GM12878 (cell line): ENCODE data around the gene MPHOSPH6. TPM values are rescaled to one million over a fixed set of nuclear protein-coding genes. Genes with fewer than 3 reads are reported as not detected.

Experiments used
- ATAC-seq: fragments of 200-7000 bp; cut with Tn5 transposase; 3 replicates; pipeline ENCODE4 v1.9.1; 2020; ENCODE audit warnings: mild to moderate bottlenecking, moderate library complexity
- BruUV-seq: library from RNA; stranded (reverse); fragments of 400-500 nt; replicated peaks from 2 replicates; lab custom pipeline; 2021; lab: Mats Ljungman, UMichigan
- CTCF ChIA-PET: fragments of 300-600 bp; sonication (Branson Sonifier 250); formaldehyde crosslinking; extraction: SDS; loops from one replicate; lab custom pipeline; 2021; ENCODE audit warnings: inconsistent platforms; lab: Yijun Ruan, JAX
- POLR2A ChIA-PET: fragments of 350-600 bp; formaldehyde crosslinking; extraction: SDS; loops from one replicate; lab custom pipeline; 2021; ENCODE audit warnings: inconsistent platforms; lab: Charles Lee
- RAD21 ChIA-PET: fragments of 300-600 bp; sonication (Branson Sonifier 250); formaldehyde crosslinking; loops from one replicate; lab custom pipeline; 2023; ENCODE audit warnings: antibody characterized with exemption; ENCODE audit not compliant: unreplicated experiment; lab: Charles Lee
- SMC1A ChIA-PET: fragments of 300-600 bp; sonication (Branson Sonifier 250); formaldehyde crosslinking; loops from one replicate; lab custom pipeline; 2023; ENCODE audit not compliant: unreplicated experiment, uncharacterized antibody; lab: Charles Lee
- DNase-seq: peaks from one replicate; pipeline ENCODE4 v3.0.0-alpha.2; 2011; ENCODE audit warnings: low read depth, low spot score
- FAIRE-seq: peaks from 3 replicates; lab custom pipeline; 2011; peaks lifted over from hg19 to GRCh38; lab: Jason Lieb, UNC
- H2AFZ ChIP-seq: 2 replicates; pipeline ENCODE4 v1.6.0; 2011; ENCODE audit warnings: low read depth, low read length, control low read depth; ENCODE audit not compliant: control insufficient read depth
- H3K27ac ChIP-seq: 2 replicates; pipeline ENCODE4 v1.5.1; 2011; ENCODE audit warnings: control low read depth; ENCODE audit not compliant: control insufficient read depth, insufficient read depth
- H3K27me3 ChIP-seq, 2 experiments: replicated peaks in 1 of 2; 2 replicates each; pipeline versions ENCODE4 v1.6.0 to v1.6.1; 2011; ENCODE audit warnings: low read length in 1 of 2; ENCODE audit not compliant: control insufficient read depth in 2 of 2, insufficient read depth in 2 of 2
- H3K36me3 ChIP-seq, 2 experiments: 2 replicates each; pipeline ENCODE4 v1.5.1; 2011; ENCODE audit warnings: low read length in 1 of 2; ENCODE audit not compliant: control insufficient read depth in 2 of 2, insufficient read depth in 2 of 2
- H3K4me1 ChIP-seq: 2 replicates; pipeline ENCODE4 v1.6.1; 2011; ENCODE audit warnings: mild to moderate bottlenecking, low read length, moderate library complexity, mixed read lengths; ENCODE audit not compliant: control insufficient read depth, insufficient read depth
- H3K4me2 ChIP-seq: 2 replicates; pipeline ENCODE4 v1.6.0; 2011; ENCODE audit warnings: control low read depth; ENCODE audit not compliant: control insufficient read depth, insufficient read depth
- H3K4me3 ChIP-seq: fragments of 200-600 bp; sonication (generic); 2 replicates; pipeline ENCODE4 v1.5.1; 2016
- H3K79me2 ChIP-seq: 2 replicates; pipeline ENCODE4 v1.6.0; 2011; ENCODE audit warnings: low read length; ENCODE audit not compliant: control insufficient read depth, insufficient read depth
- H3K9ac ChIP-seq: 2 replicates; pipeline ENCODE4 v1.8.0; 2011; ENCODE audit warnings: low read length, control low read depth, mixed read lengths; ENCODE audit not compliant: control insufficient read depth, insufficient read depth
- H3K9me3 ChIP-seq: replicated peaks from 3 replicates; pipeline ENCODE4 v1.5.1; 2011; ENCODE audit warnings: mild to moderate bottlenecking, low read length; ENCODE audit not compliant: control insufficient read depth, insufficient read depth
- H4K20me1 ChIP-seq: 2 replicates; pipeline ENCODE4 v1.6.0; 2011; ENCODE audit not compliant: control insufficient read depth, insufficient read depth
- CBX5 ChIP-seq: sonication (generic); IDR thresholded peaks from 2 replicates; pipeline ENCODE4 v1.6.1; 2016; ENCODE audit warnings: low read depth, moderate library complexity, mild to moderate bottlenecking, inconsistent platforms
- EZH2 ChIP-seq: IDR thresholded peaks from 2 replicates; pipeline ENCODE4 v1.6.1; 2012; ENCODE audit warnings: low read depth, mild to moderate bottlenecking, control low read depth, inconsistent platforms, low read length, borderline replicate concordance; ENCODE audit not compliant: control insufficient read depth
- HDGF ChIP-seq: fragments of 450-650 bp; IDR thresholded peaks from 2 replicates; pipeline ENCODE4 v1.6.1; 2016; ENCODE audit warnings: antibody characterized with exemption
- MYC ChIP-seq: IDR thresholded peaks from 2 replicates; pipeline ENCODE4 v1.6.1; 2011; ENCODE audit warnings: mild to moderate bottlenecking, low read length, moderate library complexity, inconsistent platforms; ENCODE audit not compliant: insufficient read depth, insufficient replicate concordance, insufficient read length, severe bottlenecking
- PAX5 ChIP-seq: IDR thresholded peaks from 2 replicates; pipeline ENCODE4 v1.6.1; 2011; ENCODE audit warnings: low read depth, low read length, borderline replicate concordance
- POLR2A ChIP-seq: IDR thresholded peaks from 2 replicates; pipeline ENCODE4 v1.6.1; 2011; ENCODE audit warnings: low read depth, mild to moderate bottlenecking, low read length
- SMAD1 ChIP-seq: fragments of 450-650 bp; IDR thresholded peaks from 2 replicates; pipeline ENCODE4 v1.6.1; 2018; ENCODE audit warnings: mild to moderate bottlenecking, low read depth; ENCODE audit not compliant: partially characterized antibody
- SREBF1 ChIP-seq: IDR thresholded peaks from 2 replicates; pipeline ENCODE4 v1.6.1; 2012; ENCODE audit warnings: mild to moderate bottlenecking, low read length
- SREBF2 ChIP-seq: IDR thresholded peaks from 2 replicates; pipeline ENCODE4 v1.6.1; 2012; ENCODE audit warnings: mild to moderate bottlenecking, low read length
- WGBS: methylation state at CpG from one replicate; pipeline ENCODE4 v1.1.6; 2016; ENCODE audit warnings: low lambda C conversion rate; ENCODE audit not compliant: insufficient replicate concordance, insufficient coverage; ENCODE audit errors: missing lambda C conversion rate; 5-methylcytosine and 5-hydroxymethylcytosine counted together
- in situ Hi-C: fragments of 300-500 bp; cut with MboI; formaldehyde crosslinking; loops from 9 replicates; pipeline ENCODE4 v1.14.3; 2018; ENCODE audit warnings: mixed read lengths
- intact Hi-C: fragments of 100-400 bp; cut with micrococcal nuclease; formaldehyde crosslinking; loops from one replicate; pipeline ENCODE4 v1.14.2; 2022; ENCODE audit not compliant: unreplicated experiment
- polyA plus RNA-seq, 11 experiments: library from polyadenylated mRNA; depleted of rRNA in 4 of 11; unstranded in 6 of 11; stranded (reverse) in 5 of 11; fragments of >200 nt; fragmentation: Nextera tagmentation in 4 of 11; fragmentation: Illumina TruSeq in 1 of 11; extraction: Ambion mirVana in 4 of 11; extraction: Trizol in 1 of 11; gene quantifications; 1 replicate in 1 of 11; 2 replicates in 10 of 11; pipeline versions ENCODE4 v1.2.1 to v1.2.3, GENCODE V29; 2011 to 2016; ENCODE audit warnings: inconsistent platforms in 2 of 11, missing spikeins in 2 of 11, low read depth in 1 of 11
- total RNA-seq, 4 experiments: library from RNA; depleted of rRNA in 3 of 4; stranded (reverse); fragments of >200 nt in 3 of 4; fragmentation: Illumina TruSeq in 1 of 4; extraction: Trizol in 1 of 4; gene quantifications; 2 replicates each; pipeline versions ENCODE4 v1.2.1 to v1.2.3, GENCODE V29; 2013 to 2021
- TF ChIP-seq, protein P1 (sequence below): IDR thresholded peaks from 2 replicates; pipeline ENCODE4 v1.6.1; 2012; ENCODE audit warnings: low read depth, low read length, improper control_type of control experiment
- TF ChIP-seq, protein P2 (sequence below): fragments of 450-650 bp; IDR thresholded peaks from 2 replicates; pipeline ENCODE4 v1.6.1; 2016; ENCODE audit warnings: mild to moderate bottlenecking, moderate library complexity, borderline replicate concordance
- TF ChIP-seq, protein P3 (sequence below): fragments of 450-650 bp; IDR thresholded peaks from 2 replicates; pipeline ENCODE4 v1.6.1; 2018; ENCODE audit warnings: mild to moderate bottlenecking, low read depth, moderate library complexity; ENCODE audit not compliant: partially characterized antibody

Gene MPHOSPH6
- total and polyA plus RNA-seq, 10 of the 15 experiments (the other 5 are each of a cell fraction or from before 2014, with no cell fraction given) = 8.9 to 39.6 (median 19.8) TPM

DNA sequence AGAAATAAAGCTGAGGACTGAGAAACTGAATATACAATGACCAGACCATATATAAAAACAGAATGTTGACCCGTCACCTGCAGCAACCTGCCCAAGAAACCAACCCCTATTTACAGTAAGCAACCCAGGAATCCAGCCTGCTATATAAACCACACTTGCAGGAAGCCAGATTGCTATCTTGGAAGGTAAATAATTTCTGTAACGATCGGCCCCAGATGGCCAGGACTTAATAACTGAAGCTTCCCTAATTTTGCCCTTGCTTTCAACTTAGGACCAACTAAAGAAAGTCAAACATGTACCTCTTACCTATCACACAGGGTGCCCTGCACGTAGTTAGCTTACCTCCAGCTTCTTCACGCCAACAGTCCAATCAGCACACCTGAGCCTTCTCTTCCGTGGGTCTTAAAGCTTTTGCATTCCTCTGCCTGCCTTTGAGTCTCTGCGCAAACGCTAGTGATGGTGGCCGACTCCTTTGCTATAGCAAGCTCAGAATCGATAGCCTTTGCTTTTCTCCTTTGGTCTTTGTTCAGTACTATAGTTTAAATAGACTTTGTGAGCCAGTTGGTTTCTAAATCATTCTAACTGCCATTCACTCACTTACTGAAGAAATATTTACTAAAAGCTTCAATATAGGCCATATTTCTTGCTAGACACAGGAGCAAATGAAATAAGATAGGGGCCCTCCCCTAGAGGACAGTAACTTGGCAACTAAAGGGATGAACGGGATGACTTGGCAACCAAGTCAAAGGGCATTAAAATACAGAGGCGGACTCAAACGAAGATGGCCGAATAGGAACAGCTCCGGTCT lies 31.3 kb downstream of the MPHOSPH6 start:
- 87% methylated on average over 15 of the region's 15 CpGs for WGBS
- Histone ChIP-seq H3K36me3 (no peaks in the 10 kb centered on the region), H3K9me3 (no peaks in the 10 kb centered on the region; the same call in 2 of the 3 replicates), H3K4me3 (no peak overlapping the region), H3K27me3 (no peaks in the 10 kb centered on the region), H3K4me1 (no peaks in the 10 kb centered on the region), H3K4me2 (no peak overlapping the region), H3K9ac (no peak overlapping the region), H3K27ac (no peak overlapping the region), H4K20me1 (no peaks in the 10 kb centered on the region), H2AFZ (no peak overlapping the region), H3K79me2 (no peaks in the 10 kb centered on the region)
- CTCF ChIA-PET = no interaction called here
- no TSS peak for BruUV-seq
- POLR2A ChIA-PET = no interaction called here
- no peak for ATAC-seq
- in situ Hi-C loops = no loop called here
- FAIRE-seq = no peak
- TF ChIP-seq POLR2A (no peak), CBX5 (no peak), SREBF2 (no peak), SMAD1 (no peak), MYC (no peak), PAX5 (no peak), HDGF (no peak), SREBF1 (no peak), EZH2 (no peak)
- TF ChIP-seq, protein P1, sequence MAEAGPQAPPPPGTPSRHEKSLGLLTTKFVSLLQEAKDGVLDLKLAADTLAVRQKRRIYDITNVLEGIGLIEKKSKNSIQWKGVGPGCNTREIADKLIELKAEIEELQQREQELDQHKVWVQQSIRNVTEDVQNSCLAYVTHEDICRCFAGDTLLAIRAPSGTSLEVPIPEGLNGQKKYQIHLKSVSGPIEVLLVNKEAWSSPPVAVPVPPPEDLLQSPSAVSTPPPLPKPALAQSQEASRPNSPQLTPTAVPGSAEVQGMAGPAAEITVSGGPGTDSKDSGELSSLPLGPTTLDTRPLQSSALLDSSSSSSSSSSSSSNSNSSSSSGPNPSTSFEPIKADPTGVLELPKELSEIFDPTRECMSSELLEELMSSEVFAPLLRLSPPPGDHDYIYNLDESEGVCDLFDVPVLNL = no peak
- TF ChIP-seq, protein P2, sequence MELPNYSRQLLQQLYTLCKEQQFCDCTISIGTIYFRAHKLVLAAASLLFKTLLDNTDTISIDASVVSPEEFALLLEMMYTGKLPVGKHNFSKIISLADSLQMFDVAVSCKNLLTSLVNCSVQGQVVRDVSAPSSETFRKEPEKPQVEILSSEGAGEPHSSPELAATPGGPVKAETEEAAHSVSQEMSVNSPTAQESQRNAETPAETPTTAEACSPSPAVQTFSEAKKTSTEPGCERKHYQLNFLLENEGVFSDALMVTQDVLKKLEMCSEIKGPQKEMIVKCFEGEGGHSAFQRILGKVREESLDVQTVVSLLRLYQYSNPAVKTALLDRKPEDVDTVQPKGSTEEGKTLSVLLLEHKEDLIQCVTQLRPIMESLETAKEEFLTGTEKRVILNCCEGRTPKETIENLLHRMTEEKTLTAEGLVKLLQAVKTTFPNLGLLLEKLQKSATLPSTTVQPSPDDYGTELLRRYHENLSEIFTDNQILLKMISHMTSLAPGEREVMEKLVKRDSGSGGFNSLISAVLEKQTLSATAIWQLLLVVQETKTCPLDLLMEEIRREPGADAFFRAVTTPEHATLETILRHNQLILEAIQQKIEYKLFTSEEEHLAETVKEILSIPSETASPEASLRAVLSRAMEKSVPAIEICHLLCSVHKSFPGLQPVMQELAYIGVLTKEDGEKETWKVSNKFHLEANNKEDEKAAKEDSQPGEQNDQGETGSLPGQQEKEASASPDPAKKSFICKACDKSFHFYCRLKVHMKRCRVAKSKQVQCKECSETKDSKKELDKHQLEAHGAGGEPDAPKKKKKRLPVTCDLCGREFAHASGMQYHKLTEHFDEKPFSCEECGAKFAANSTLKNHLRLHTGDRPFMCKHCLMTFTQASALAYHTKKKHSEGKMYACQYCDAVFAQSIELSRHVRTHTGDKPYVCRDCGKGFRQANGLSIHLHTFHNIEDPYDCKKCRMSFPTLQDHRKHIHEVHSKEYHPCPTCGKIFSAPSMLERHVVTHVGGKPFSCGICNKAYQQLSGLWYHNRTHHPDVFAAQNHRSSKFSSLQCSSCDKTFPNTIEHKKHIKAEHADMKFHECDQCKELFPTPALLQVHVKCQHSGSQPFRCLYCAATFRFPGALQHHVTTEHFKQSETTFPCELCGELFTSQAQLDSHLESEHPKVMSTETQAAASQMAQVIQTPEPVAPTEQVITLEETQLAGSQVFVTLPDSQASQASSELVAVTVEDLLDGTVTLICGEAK = no peak
- TF ChIP-seq, protein P3, sequence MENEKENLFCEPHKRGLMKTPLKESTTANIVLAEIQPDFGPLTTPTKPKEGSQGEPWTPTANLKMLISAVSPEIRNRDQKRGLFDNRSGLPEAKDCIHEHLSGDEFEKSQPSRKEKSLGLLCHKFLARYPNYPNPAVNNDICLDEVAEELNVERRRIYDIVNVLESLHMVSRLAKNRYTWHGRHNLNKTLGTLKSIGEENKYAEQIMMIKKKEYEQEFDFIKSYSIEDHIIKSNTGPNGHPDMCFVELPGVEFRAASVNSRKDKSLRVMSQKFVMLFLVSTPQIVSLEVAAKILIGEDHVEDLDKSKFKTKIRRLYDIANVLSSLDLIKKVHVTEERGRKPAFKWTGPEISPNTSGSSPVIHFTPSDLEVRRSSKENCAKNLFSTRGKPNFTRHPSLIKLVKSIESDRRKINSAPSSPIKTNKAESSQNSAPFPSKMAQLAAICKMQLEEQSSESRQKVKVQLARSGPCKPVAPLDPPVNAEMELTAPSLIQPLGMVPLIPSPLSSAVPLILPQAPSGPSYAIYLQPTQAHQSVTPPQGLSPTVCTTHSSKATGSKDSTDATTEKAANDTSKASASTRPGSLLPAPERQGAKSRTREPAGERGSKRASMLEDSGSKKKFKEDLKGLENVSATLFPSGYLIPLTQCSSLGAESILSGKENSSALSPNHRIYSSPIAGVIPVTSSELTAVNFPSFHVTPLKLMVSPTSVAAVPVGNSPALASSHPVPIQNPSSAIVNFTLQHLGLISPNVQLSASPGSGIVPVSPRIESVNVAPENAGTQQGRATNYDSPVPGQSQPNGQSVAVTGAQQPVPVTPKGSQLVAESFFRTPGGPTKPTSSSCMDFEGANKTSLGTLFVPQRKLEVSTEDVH = no peak
- intact Hi-C loops = no loop called here
- SMC1A ChIA-PET = no interaction called here
- RAD21 ChIA-PET = no interaction called here
- no peak for DNase-seq
